Mesenchymal stem cell (in vitro differentiated cells and primary cell): Measurements from ENCODE around the gene ZNF189. TPM values are rescaled to one million over a fixed set of nuclear protein-coding genes. Genes with fewer than 3 reads are reported as not detected.
A peak's percentile ranks its signal among the peaks of the same experiment; 100 is the strongest.

Source experiments
- DNase-seq: peaks from one replicate; pipeline ENCODE4 v3.0.0-alpha.2; 2013
- H2AFZ ChIP-seq: one replicate; pipeline ENCODE4 v1.6.1; 2013; ENCODE audit warnings: low read depth, mild to moderate bottlenecking, control low read depth, inconsistent platforms, low read length, moderate library complexity
- H2AK5ac ChIP-seq: 2 replicates; pipeline ENCODE4 v1.6.1; 2013; ENCODE audit warnings: low read length, moderate library complexity, mild to moderate bottlenecking, inconsistent platforms; ENCODE audit not compliant: severe bottlenecking
- H2BK120ac ChIP-seq: one replicate; pipeline ENCODE4 v1.6.1; 2013; ENCODE audit warnings: low read depth, mild to moderate bottlenecking, inconsistent platforms, low read length, moderate library complexity
- H2BK12ac ChIP-seq, 2 experiments: one replicate each; pipeline ENCODE4 v1.6.1; 2013; ENCODE audit warnings: inconsistent platforms in 2 of 2, low read length in 2 of 2, mild to moderate bottlenecking in 2 of 2, moderate library complexity in 2 of 2, control low read depth in 1 of 2
- H2BK15ac ChIP-seq: one replicate; pipeline ENCODE4 v1.6.1; 2013; ENCODE audit warnings: mild to moderate bottlenecking, low read depth, inconsistent platforms; ENCODE audit not compliant: poor library complexity, severe bottlenecking
- H2BK5ac ChIP-seq: 2 replicates; pipeline ENCODE4 v1.6.1; 2013; ENCODE audit warnings: low read depth, mild to moderate bottlenecking, low read length, control low read depth, inconsistent platforms; ENCODE audit not compliant: poor library complexity, severe bottlenecking
- H3K14ac ChIP-seq, 2 experiments: one replicate each; pipeline ENCODE4 v1.6.1; 2013; ENCODE audit warnings: inconsistent platforms in 2 of 2, low read length in 2 of 2, control low read depth in 1 of 2, mild to moderate bottlenecking in 1 of 2, moderate library complexity in 1 of 2
- H3K18ac ChIP-seq, 2 experiments: one replicate each; pipeline ENCODE4 v1.6.1; 2013; ENCODE audit warnings: inconsistent platforms in 2 of 2, low read length in 2 of 2, control low read depth in 1 of 2, low read depth in 1 of 2, mild to moderate bottlenecking in 1 of 2
- H3K23ac ChIP-seq, 2 experiments: one replicate each; pipeline ENCODE4 v1.6.1; 2013; ENCODE audit warnings: inconsistent platforms in 2 of 2, low read length in 2 of 2, mild to moderate bottlenecking in 2 of 2, moderate library complexity in 2 of 2, control low read depth in 1 of 2
- H3K27ac ChIP-seq: 2 replicates; pipeline ENCODE4 v1.5.1; 2013; ENCODE audit warnings: mild to moderate bottlenecking, moderate library complexity, low read length, control low read depth, inconsistent platforms; ENCODE audit not compliant: poor library complexity, severe bottlenecking
- H3K27me3 ChIP-seq, 2 experiments: 2 replicates each; pipeline versions ENCODE4 v1.6.1 to v1.7.0; 2013; ENCODE audit warnings: low read length in 2 of 2, mild to moderate bottlenecking in 2 of 2, moderate library complexity in 2 of 2, control low read depth in 1 of 2, inconsistent platforms in 1 of 2; ENCODE audit not compliant: control insufficient read depth in 1 of 2, insufficient read depth in 1 of 2
- H3K36me3 ChIP-seq, 2 experiments: 2 replicates each; pipeline versions ENCODE4 v1.6.1 to v1.7.0; 2013; ENCODE audit warnings: low read length in 2 of 2, control low read depth in 1 of 2, inconsistent platforms in 1 of 2, low read depth in 1 of 2, mild to moderate bottlenecking in 1 of 2; ENCODE audit not compliant: insufficient read depth in 2 of 2, control insufficient read depth in 1 of 2
- H3K4ac ChIP-seq, 2 experiments: one replicate each; pipeline ENCODE4 v1.6.1; 2013; ENCODE audit warnings: inconsistent platforms in 2 of 2, low read length in 2 of 2, mild to moderate bottlenecking in 2 of 2, moderate library complexity in 2 of 2, control low read depth in 1 of 2, low read depth in 1 of 2
- H3K4me1 ChIP-seq: 2 replicates; pipeline ENCODE4 v1.6.1; 2013; ENCODE audit warnings: low read depth, low read length, control low read depth; ENCODE audit not compliant: control insufficient read depth, insufficient read depth
- H3K4me2 ChIP-seq: 2 replicates; pipeline ENCODE4 v1.6.1; 2013; ENCODE audit warnings: low read length, mild to moderate bottlenecking, inconsistent platforms; ENCODE audit not compliant: poor library complexity, severe bottlenecking
- H3K4me3 ChIP-seq, 2 experiments: 2 replicates each; pipeline versions ENCODE4 v1.5.1 to v1.7.0; 2013; ENCODE audit warnings: low read length in 2 of 2, mild to moderate bottlenecking in 2 of 2, control low read depth in 1 of 2, low read depth in 1 of 2; ENCODE audit not compliant: insufficient read depth in 1 of 2
- H3K79me1 ChIP-seq: replicated peaks from 2 replicates; pipeline ENCODE4 v1.6.1; 2013; ENCODE audit warnings: mild to moderate bottlenecking, control low read depth, low read length, inconsistent platforms; ENCODE audit not compliant: poor library complexity, severe bottlenecking
- H3K9ac ChIP-seq: 2 replicates; pipeline ENCODE4 v1.7.0; 2013; ENCODE audit warnings: mild to moderate bottlenecking, low read length, moderate library complexity
- H3K9me3 ChIP-seq: 2 replicates; pipeline ENCODE4 v1.7.0; 2013; ENCODE audit warnings: mild to moderate bottlenecking, low read length; ENCODE audit not compliant: control insufficient read depth
- H4K8ac ChIP-seq: one replicate; pipeline ENCODE4 v1.6.1; 2013; ENCODE audit warnings: inconsistent platforms, mild to moderate bottlenecking, low read length, moderate library complexity
- H4K91ac ChIP-seq: one replicate; pipeline ENCODE4 v1.6.1; 2013; ENCODE audit warnings: mild to moderate bottlenecking, low read length, inconsistent platforms
- WGBS: methylation state at CpG from one replicate; pipeline ENCODE4 v1.1.7; 2013; ENCODE audit warnings: mixed read lengths; 5-methylcytosine and 5-hydroxymethylcytosine counted together
- small RNA-seq: library from polyadenylated mRNA; stranded (forward); fragments of <200 nt; extraction: miRNeasy Mini kit (QIAGEN cat#:217004); gene quantifications from one replicate; pipeline ENCODE3, GENCODE V24; 2013; ENCODE audit warnings: low read depth

The ZNF189 gene

DNA sequence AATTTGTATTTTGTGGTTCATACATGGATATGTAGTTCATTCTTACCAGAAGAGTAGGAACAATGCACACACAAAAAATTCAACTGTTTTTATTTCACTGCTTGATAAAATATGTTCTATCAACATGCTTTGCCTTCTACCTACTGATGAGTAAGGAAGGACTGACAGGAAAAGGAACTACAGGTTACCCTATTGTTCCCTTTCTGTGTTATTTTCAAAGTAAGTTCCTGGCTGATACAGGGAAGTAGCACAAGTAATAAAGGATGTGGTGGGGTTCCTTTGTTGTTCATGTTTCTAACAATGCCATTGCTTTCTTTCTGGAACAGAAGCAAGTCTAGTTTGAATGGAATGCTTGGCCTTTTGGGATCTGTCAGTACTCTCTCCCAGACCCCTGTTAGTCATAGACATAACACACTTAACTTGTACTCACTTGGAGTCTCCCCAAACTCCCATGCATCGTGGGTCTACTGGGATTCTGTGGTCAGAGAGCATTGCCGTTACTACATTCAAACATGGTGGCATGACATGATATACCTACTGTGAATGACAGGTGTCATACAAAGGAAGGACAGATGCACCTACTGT lies 57.1 kb downstream of the ZNF189 start:
- H2BK5ac ChIP-seq: no peak overlapping the region
- H2BK120ac ChIP-seq: no peak overlapping the region
- H3K9ac ChIP-seq: no peak overlapping the region
- H2BK15ac ChIP-seq: no peak overlapping the region
- H2AK5ac ChIP-seq: no peak overlapping the region
- 67% methylated on average over 2 of the region's 2 CpGs for WGBS
- DNase-seq: no peak
- H3K18ac ChIP-seq: no peak overlapping the region
- H3K9me3 ChIP-seq: no peaks in the 10 kb centered on the region
- no peak overlapping the region for H4K8ac ChIP-seq
- H4K91ac ChIP-seq: no peak overlapping the region
- H3K14ac ChIP-seq: no peak overlapping the region
- peaks cover 0 to 23% of the 10 kb centered on the region in 2 experiments for H3K27me3 ChIP-seq
- H3K79me1 ChIP-seq: no peaks in the 10 kb centered on the region
- no peak overlapping the region for H3K4ac ChIP-seq
- H3K4me1 ChIP-seq: peaks cover 2% of the 10 kb centered on the region
- no peak overlapping the region for H2BK12ac ChIP-seq
- H3K27ac ChIP-seq: no peak overlapping the region
- no peak overlapping the region for H3K4me2 ChIP-seq
- H3K4me3 ChIP-seq: no peak overlapping the region
- H3K36me3 ChIP-seq: no peaks in the 10 kb centered on the region
- no peak overlapping the region for H3K23ac ChIP-seq
- no peak overlapping the region for H2AFZ ChIP-seq

DNA sequence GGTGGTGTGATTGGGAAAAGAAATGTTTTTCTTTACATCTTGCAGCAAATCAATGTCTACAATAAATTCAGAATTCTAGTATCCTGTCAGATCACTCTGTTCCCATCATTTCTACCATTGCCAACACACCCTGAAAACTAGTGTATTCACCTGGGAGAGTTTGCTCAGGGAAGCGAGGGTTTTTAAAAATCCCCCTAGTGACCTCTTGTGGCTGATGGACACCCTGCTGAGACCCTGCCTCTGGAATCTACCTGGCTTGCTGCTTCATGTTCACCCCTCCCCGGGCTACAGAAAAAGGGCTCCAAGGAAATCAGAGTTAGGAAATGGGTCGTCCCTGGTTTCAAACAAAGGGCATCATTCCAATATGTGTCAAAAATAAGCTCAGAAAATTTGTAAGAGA lies 58.4 kb downstream of the ZNF189 start:
- Histone ChIP-seq H3K9ac (no peak overlapping the region), H2BK5ac (no peak overlapping the region), H3K23ac (no peak overlapping the region), H3K4me2 (no peak overlapping the region), H2AFZ (no peak overlapping the region), H2AK5ac (no peak overlapping the region), H2BK120ac (no peak overlapping the region), H3K27ac (no peak overlapping the region), H3K14ac (no peak overlapping the region), H2BK12ac (no peak overlapping the region), H3K36me3 (no peaks in the 10 kb centered on the region), H4K8ac (no peak overlapping the region), H3K18ac (no peak overlapping the region), H3K4me1 (peaks cover 2% of the 10 kb centered on the region), H4K91ac (no peak overlapping the region), H3K4me3 (no peak overlapping the region), H3K27me3 (peaks cover 0 to 22% of the 10 kb centered on the region in 2 experiments), H3K4ac (no peak overlapping the region), H3K9me3 (no peaks in the 10 kb centered on the region), H3K79me1 (no peaks in the 10 kb centered on the region), H2BK15ac (no peak overlapping the region)
- WGBS: 31% methylated on average over 3 of the region's 3 CpGs
- no peak for DNase-seq

DNA sequence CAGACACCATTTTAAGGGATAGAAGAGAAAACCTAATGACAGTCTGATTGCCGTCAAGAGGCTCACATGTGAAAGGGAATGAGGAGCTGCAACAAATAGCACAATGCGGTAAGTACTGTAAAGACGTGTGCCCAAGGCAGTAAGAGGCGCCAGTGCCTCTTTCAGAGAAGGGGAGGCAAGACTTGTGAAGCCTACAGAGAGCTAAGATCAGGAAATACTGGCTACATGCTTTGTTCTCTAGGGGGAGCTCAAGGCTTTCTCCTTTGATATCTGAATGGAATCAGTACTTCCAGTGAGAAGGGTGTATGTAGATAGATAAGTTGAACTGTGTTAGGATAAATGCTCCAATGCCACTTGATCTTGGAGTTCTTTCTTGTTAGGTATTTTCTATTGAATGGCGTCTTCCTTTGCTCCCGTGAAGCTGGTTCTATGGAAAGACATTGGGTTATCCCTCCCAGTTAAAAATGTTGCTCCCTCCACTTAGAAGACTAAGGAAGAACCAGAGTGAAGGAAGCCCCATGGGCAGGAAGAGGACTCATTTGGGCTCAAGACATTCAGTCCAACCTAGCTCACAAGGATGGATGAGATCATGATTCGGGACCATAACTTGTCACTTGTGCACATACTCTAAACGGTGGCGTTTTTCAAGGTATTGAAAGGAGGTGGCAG lies 60.4 kb downstream of the ZNF189 start:
- no peak overlapping the region for H3K4ac ChIP-seq
- no peaks in the 10 kb centered on the region for H3K79me1 ChIP-seq
- no peaks in the 10 kb centered on the region for H3K9me3 ChIP-seq
- H2BK120ac ChIP-seq: no peak overlapping the region
- no peak overlapping the region for H2BK12ac ChIP-seq
- no peak overlapping the region for H3K14ac ChIP-seq
- H3K4me2 ChIP-seq: no peak overlapping the region
- no peak overlapping the region for H4K8ac ChIP-seq
- H2BK5ac ChIP-seq: no peak overlapping the region
- no peak overlapping the region for H2AFZ ChIP-seq
- H3K36me3 ChIP-seq: no peaks in the 10 kb centered on the region
- H3K4me3 ChIP-seq: no peak overlapping the region
- no peak overlapping the region for H2BK15ac ChIP-seq
- no peak overlapping the region for H2AK5ac ChIP-seq
- H3K4me1 ChIP-seq: peaks cover 2% of the 10 kb centered on the region
- 27% methylated on average over 6 of the region's 9 CpGs for WGBS
- peak; percentile 85 for DNase-seq
- peaks cover 0 to 22% of the 10 kb centered on the region in 2 experiments for H3K27me3 ChIP-seq
- H3K23ac ChIP-seq: no peak overlapping the region
- H3K18ac ChIP-seq: no peak overlapping the region
- no peak overlapping the region for H3K9ac ChIP-seq
- no peak overlapping the region for H3K27ac ChIP-seq
- H4K91ac ChIP-seq: no peak overlapping the region

Small RNA genes lying within 50 kb of the gene (small RNA-seq; reads per million reads assigned to genes)
- gene AL353621.2: not detected
